Gastrocnemius medialis (tissue), 4 donors: ENCODE results near the gene PSTPIP2. TPM values are rescaled to one million over a fixed set of nuclear protein-coding genes. Genes with fewer than 3 reads are reported as not detected.
"Not testable (repeated sequence)": the region's sequence is repeated elsewhere in the genome, so short reads cannot be mapped to it uniquely, and the experiment has no call there.

Source experiments
- ATAC-seq, 2 donors: fragments of 150-250 bp; one replicate each; pipeline ENCODE4 v1.9.1; 2016
- DNase-seq, 2 donors: peaks; one replicate each; pipeline ENCODE4 v3.0.0-alpha.2; 2019
- H3K27ac ChIP-seq, 4 donors: fragments of 200-600 bp; sonication (generic); 1 replicate in 1 of 4; 2 replicates in 3 of 4; pipeline ENCODE4 v1.5.1; 2016 to 2018; ENCODE audit warnings: mild to moderate bottlenecking in 2 of 4, moderate library complexity in 1 of 4
- H3K27me3 ChIP-seq, 3 donors: fragments of 200-600 bp; sonication (generic) in 2 of 3; 1 replicate in 1 of 3; 2 replicates in 2 of 3; pipeline versions ENCODE4 v1.5.1 to v1.6.0; 2016 to 2019; ENCODE audit warnings: mild to moderate bottlenecking in 1 of 3, moderate library complexity in 1 of 3
- H3K36me3 ChIP-seq, 2 donors: fragments of 200-600 bp; sonication (generic) in 1 of 2; one replicate each; pipeline ENCODE4 v1.5.1; 2017 to 2018
- H3K4me1 ChIP-seq, 2 donors: fragments of 200-600 bp; sonication (generic) in 1 of 2; one replicate each; pipeline ENCODE4 v1.5.1; 2016 to 2017; ENCODE audit warnings: mild to moderate bottlenecking in 2 of 2
- H3K4me3 ChIP-seq, 4 donors: fragments of 200-600 bp; sonication (generic) in 3 of 4; 1 replicate in 1 of 4; 2 replicates in 3 of 4; pipeline ENCODE4 v1.5.1; 2016 to 2019; ENCODE audit warnings: mild to moderate bottlenecking in 2 of 4
- H3K9me3 ChIP-seq, 3 donors: fragments of 200-600 bp; sonication (generic) in 2 of 3; 1 replicate in 1 of 3; 2 replicates in 2 of 3; pipeline ENCODE4 v1.5.1; 2016 to 2019
- POLR2A ChIP-seq, 2 donors: fragments of 450-650 bp; IDR thresholded peaks; one replicate each; pipeline ENCODE4 v1.6.1; 2017; ENCODE audit warnings: antibody characterized with exemption in 2 of 2, mild to moderate bottlenecking in 2 of 2, moderate library complexity in 2 of 2
- in situ Hi-C, 4 donors: fragments of 200-750 bp; cut with MboI; loops; one replicate each; pipeline versions ENCODE4 v1.15.0 to v1.8.0; 2017; ENCODE audit warnings: low sequenced_read_pairs in 4 of 4
- intact Hi-C: fragments of 100-400 bp; cut with DNase I; formaldehyde crosslinking; loops from one replicate; pipeline ENCODE4 v1.15.1; 2023; ENCODE audit warnings: low total_unique reads
- total RNA-seq, 4 donors: library from RNA; depleted of rRNA; stranded (reverse); fragments of >200 nt; gene quantifications; one replicate each; pipeline versions ENCODE4 v1.1.0 to v1.2.3, GENCODE V29; 2016
- TF ChIP-seq, protein P1 (sequence below), 5 experiments: fragments of 450-650 bp in 3 of 5; fragments of 200-600 bp in 2 of 5; sonication (generic) in 2 of 5; IDR thresholded peaks in 4 of 5; conservative IDR thresholded peaks in 1 of 5; 1 replicate in 4 of 5; 2 replicates in 1 of 5; pipeline ENCODE4 v1.5.1; 2016 to 2019; ENCODE audit warnings: antibody characterized with exemption in 5 of 5, mild to moderate bottlenecking in 3 of 5, moderate library complexity in 3 of 5

PSTPIP2 gene
- total RNA-seq, 4 donors from 2014 or later = 8.4 to 18.2 (median 10.3) TPM

DNA sequence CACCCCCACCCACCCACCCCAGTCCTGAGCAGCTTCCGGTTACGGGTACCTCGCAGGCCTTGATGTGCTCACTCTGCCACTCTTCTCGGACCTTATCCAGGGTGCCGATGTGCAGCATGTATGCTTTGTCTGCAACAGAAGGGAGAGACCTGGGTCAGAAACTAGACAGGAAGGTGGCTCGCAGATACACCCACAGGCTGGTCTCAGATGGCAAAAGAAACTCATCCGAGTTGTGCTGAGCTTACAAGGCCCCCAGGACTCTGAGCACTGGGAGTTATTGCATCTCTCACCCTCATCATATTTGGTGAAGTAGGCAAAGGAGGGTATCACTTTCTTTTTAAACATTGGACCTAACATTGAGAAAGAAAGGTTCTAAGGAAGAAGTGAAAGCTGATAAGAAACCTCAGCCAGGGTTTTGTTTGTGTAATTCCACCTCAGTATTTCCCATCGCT lies 74.3 kb downstream of the PSTPIP2 start:
- Histone ChIP-seq H3K4me3 (no peak overlapping the region), H3K9me3 (no peaks in the 10 kb centered on the region), H3K4me1 (no peaks in the 10 kb centered on the region), H3K27me3 (no peaks in the 10 kb centered on the region), H3K27ac (no peak overlapping the region), H3K36me3 (no peaks in the 10 kb centered on the region)
- intact Hi-C loops (no loop called here), in situ Hi-C loops (loop anchor here in 1 of 4 donors (25.0 kb wide), 1 partner anchor 335 kb away; no protein-coding TSS in a partner anchor)
- ATAC-seq (no peak), DNase-seq (no peak)
- TF ChIP-seq, protein P1, sequence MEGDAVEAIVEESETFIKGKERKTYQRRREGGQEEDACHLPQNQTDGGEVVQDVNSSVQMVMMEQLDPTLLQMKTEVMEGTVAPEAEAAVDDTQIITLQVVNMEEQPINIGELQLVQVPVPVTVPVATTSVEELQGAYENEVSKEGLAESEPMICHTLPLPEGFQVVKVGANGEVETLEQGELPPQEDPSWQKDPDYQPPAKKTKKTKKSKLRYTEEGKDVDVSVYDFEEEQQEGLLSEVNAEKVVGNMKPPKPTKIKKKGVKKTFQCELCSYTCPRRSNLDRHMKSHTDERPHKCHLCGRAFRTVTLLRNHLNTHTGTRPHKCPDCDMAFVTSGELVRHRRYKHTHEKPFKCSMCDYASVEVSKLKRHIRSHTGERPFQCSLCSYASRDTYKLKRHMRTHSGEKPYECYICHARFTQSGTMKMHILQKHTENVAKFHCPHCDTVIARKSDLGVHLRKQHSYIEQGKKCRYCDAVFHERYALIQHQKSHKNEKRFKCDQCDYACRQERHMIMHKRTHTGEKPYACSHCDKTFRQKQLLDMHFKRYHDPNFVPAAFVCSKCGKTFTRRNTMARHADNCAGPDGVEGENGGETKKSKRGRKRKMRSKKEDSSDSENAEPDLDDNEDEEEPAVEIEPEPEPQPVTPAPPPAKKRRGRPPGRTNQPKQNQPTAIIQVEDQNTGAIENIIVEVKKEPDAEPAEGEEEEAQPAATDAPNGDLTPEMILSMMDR (IDR thresholded peaks at IDR 0.05 in 4 of 5, conservative IDR thresholded peaks at IDR 0.05 in 1 of 5) = no peak
- no peak for TF ChIP-seq POLR2A (IDR thresholded peaks at IDR 0.05)

DNA sequence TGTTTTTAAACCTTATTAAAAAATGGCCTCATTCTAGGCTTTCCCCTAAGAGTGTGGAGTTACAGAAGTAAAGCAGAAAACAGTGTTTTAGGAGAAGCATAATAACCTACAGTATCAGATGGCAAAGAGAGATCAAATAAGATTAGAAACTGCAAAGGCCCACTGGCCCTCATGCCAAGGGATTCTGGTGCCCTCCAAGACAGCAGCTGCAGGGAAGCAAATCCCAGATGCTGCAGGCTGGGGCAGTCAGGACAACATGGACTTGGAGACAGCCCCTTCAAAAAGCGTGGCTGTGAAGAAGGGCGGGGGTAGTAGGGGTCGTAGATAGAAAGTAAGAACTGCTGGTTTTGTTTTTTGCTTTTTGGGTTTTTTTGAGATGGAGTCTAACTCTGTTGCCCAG lies 76.6 kb downstream of the PSTPIP2 start:
- Histone ChIP-seq H3K27ac (no peak overlapping the region), H3K9me3 (no peaks in the 10 kb centered on the region), H3K27me3 (no peaks in the 10 kb centered on the region), H3K4me3 (no peak overlapping the region), H3K4me1 (no peaks in the 10 kb centered on the region), H3K36me3 (no peaks in the 10 kb centered on the region)
- no peak for TF ChIP-seq POLR2A (IDR thresholded peaks at IDR 0.05)
- TF ChIP-seq, protein P1 (IDR thresholded peaks at IDR 0.05 in 4 of 5, conservative IDR thresholded peaks at IDR 0.05 in 1 of 5) = no peak
- no peak for ATAC-seq
- no peak for DNase-seq
- intact Hi-C loops (no loop called here), in situ Hi-C loops (loop anchor here in 1 of 4 donors (25.0 kb wide), 1 partner anchor 333 kb away; no protein-coding TSS in a partner anchor)

DNA sequence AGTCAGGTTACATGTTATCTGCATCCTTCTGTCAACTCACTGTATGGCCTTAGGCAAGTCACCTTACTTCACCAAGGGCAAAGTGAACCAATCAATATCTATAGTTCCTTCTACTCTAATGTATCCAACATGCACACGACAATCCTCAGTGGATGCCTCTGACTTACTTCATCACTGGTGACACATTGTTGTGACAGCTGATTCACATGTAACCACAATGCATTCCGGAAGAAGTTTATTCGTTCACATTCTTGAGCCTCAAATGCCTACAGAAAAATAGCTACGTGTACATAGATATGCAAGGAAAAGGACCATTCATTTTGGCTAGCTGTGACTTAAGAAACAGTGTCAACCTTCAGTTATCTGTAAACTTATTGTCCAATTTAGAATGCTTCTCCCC lies 78.6 kb downstream of the PSTPIP2 start:
- no peak overlapping the region for H3K4me3 ChIP-seq
- no peak for DNase-seq
- intact Hi-C loops (no loop called here), in situ Hi-C loops (loop anchor here in 1 of 4 donors (25.0 kb wide), 1 partner anchor 331 kb away; no protein-coding TSS in a partner anchor)
- TF ChIP-seq POLR2A (IDR thresholded peaks at IDR 0.05) = no peak
- TF ChIP-seq, protein P1 (IDR thresholded peaks at IDR 0.05 in 4 of 5, conservative IDR thresholded peaks at IDR 0.05 in 1 of 5) = no peak
- H3K27ac ChIP-seq = no peak overlapping the region
- H3K27me3 ChIP-seq = no peaks in the 10 kb centered on the region
- H3K36me3 ChIP-seq = no peaks in the 10 kb centered on the region
- ATAC-seq = no peak
- H3K9me3 ChIP-seq = no peaks in the 10 kb centered on the region
- no peaks in the 10 kb centered on the region for H3K4me1 ChIP-seq

DNA sequence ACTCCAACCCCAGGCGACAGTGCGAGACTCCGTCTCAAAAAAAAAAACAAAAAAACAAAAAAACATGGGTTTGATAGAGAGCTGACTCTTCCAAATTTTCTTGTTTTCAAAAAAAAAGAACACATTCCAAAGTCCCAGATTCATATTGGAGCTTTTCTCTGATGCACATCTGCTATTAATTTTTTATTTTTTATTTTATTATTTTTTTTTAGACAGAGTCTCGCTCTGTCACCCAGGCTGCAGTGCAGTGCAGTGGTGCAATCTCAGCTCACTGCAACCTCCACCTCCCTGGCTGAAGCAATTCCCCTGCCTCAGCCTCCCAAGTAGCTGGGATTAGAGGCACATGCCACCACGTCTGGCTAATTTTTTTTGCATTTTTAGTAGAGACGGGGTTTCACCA lies 79.5 kb downstream of the PSTPIP2 start:
- H3K27ac ChIP-seq, H3K27me3 ChIP-seq, ATAC-seq, H3K36me3 ChIP-seq, H3K4me3 ChIP-seq, intact Hi-C loops, H3K9me3 ChIP-seq, H3K4me1 ChIP-seq, DNase-seq: not testable (repeated sequence)
- in situ Hi-C loops = loop anchor here in 1 of 4 donors (25.0 kb wide), 1 partner anchor 330 kb away; no protein-coding TSS in a partner anchor

DNA sequence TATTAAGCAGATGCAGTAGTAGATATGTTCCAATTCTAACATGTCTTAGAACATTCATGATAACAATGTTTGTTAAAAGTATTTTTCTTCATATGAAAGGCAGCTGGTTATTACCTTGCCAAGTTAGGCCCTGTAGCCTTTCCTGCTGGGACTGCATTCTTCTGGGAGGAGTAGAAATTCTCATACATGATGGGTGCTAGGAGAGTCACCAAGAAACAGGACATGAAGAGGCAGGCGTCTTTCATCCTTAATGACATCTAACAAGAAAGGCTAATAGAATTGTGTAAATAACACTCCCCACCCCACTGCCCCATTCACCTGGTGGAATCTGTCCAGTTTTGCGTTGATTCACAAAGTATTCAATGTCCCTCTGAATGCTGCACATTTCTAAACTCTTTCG lies 80.3 kb downstream of the PSTPIP2 start:
- Histone ChIP-seq H3K36me3 (no peaks in the 10 kb centered on the region), H3K4me3 (no peak overlapping the region), H3K27ac (no peak overlapping the region), H3K27me3 (no peaks in the 10 kb centered on the region), H3K4me1 (no peaks in the 10 kb centered on the region), H3K9me3 (no peaks in the 10 kb centered on the region)
- TF ChIP-seq POLR2A (IDR thresholded peaks at IDR 0.05) = no peak
- TF ChIP-seq, protein P1 (IDR thresholded peaks at IDR 0.05 in 4 of 5, conservative IDR thresholded peaks at IDR 0.05 in 1 of 5) = no peak
- in situ Hi-C loops = loop anchor here in 1 of 4 donors (25.0 kb wide), 1 partner anchor 329 kb away; no protein-coding TSS in a partner anchor
- DNase-seq (no peak), ATAC-seq (no peak)
- intact Hi-C loops = no loop called here
